ENCODE results near the gene LRP5. TPM values are rescaled to one million over a fixed set of nuclear protein-coding genes. Genes with fewer than 3 reads are reported as not detected.

The LRP5 gene
- total and polyA plus RNA-seq, 9 of the 15 experiments (the other 6 are each of a cell fraction or from before 2014, with no cell fraction given), result 0.48 to 44.2 (median 13.5) TPM

DNA sequence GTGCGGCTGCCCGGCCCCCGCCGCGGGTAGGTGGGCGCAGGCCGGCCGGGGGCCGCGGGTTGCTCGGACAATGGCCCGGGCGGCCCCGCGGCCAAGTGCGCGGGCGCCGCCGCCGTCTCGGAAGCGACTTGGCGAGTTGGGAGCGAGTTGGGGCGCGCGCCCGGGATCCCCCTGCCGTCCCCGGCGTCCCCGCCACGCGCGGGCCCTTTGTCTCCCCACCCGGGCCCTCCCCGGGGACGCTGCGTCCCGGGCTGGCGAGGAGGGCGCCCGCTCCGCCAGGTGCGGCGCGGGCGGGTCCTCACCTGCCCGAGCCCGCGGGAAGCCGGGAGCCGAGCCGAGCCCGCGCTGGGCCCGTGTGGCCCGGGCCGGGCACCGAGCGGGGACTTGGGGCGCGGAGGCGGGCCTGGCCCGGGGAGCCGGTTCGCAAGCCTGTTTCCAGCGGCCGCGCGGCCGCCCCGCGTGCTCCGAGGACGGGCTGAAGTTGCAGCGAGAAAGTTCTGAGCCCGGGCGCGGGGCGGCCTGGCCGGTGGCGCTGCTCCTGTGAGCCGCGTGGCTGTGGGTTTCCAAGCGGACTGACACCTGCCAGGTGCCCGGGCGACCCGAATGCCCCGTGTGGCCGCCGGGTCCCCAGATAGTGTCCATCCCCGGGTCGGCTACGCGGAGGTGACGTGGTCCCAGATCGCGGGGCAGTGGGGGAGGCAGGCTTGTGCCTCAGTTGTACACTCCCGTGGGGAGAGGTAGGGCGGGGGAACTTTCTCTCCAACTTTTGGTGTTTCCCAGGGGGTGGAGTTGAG, 586 bp downstream of the LRP5 start:
- no TSS peak for BruUV-seq (replicated peaks)
- CTCF ChIA-PET (ENCODE audit: low intra/inter-chr PET ratio), result interaction anchor here (0.6 kb wide), 1 partner anchor 272 kb away, joined by 3 read pairs; no protein-coding TSS in a partner anchor
- TF ChIP-seq KLF1 (tag; IDR thresholded peaks at IDR 0.05), result no peak
- TF ChIP-seq, protein P1, sequence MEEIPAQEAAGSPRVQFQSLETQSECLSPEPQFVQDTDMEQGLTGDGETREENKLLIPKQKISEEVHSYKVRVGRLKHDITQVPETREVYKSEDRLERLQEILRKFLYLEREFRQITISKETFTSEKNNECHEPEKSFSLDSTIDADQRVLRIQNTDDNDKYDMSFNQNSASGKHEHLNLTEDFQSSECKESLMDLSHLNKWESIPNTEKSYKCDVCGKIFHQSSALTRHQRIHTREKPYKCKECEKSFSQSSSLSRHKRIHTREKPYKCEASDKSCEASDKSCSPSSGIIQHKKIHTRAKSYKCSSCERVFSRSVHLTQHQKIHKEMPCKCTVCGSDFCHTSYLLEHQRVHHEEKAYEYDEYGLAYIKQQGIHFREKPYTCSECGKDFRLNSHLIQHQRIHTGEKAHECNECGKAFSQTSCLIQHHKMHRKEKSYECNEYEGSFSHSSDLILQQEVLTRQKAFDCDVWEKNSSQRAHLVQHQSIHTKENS (CRISPR knock-in tag; IDR thresholded peaks at IDR 0.05), result no peak
- TF ChIP-seq, protein P2, sequence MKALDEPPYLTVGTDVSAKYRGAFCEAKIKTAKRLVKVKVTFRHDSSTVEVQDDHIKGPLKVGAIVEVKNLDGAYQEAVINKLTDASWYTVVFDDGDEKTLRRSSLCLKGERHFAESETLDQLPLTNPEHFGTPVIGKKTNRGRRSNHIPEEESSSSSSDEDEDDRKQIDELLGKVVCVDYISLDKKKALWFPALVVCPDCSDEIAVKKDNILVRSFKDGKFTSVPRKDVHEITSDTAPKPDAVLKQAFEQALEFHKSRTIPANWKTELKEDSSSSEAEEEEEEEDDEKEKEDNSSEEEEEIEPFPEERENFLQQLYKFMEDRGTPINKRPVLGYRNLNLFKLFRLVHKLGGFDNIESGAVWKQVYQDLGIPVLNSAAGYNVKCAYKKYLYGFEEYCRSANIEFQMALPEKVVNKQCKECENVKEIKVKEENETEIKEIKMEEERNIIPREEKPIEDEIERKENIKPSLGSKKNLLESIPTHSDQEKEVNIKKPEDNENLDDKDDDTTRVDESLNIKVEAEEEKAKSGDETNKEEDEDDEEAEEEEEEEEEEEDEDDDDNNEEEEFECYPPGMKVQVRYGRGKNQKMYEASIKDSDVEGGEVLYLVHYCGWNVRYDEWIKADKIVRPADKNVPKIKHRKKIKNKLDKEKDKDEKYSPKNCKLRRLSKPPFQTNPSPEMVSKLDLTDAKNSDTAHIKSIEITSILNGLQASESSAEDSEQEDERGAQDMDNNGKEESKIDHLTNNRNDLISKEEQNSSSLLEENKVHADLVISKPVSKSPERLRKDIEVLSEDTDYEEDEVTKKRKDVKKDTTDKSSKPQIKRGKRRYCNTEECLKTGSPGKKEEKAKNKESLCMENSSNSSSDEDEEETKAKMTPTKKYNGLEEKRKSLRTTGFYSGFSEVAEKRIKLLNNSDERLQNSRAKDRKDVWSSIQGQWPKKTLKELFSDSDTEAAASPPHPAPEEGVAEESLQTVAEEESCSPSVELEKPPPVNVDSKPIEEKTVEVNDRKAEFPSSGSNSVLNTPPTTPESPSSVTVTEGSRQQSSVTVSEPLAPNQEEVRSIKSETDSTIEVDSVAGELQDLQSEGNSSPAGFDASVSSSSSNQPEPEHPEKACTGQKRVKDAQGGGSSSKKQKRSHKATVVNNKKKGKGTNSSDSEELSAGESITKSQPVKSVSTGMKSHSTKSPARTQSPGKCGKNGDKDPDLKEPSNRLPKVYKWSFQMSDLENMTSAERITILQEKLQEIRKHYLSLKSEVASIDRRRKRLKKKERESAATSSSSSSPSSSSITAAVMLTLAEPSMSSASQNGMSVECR (CRISPR knock-in tag; IDR thresholded peaks at IDR 0.05), result peak; percentile 41; the same call in 1 of the 2 replicates
- TF ChIP-seq POLR2G (IDR thresholded peaks at IDR 0.05; ENCODE audit: low read depth, low read length), result peak; percentile 65
- TF ChIP-seq ZSCAN32 (CRISPR knock-in tag; IDR thresholded peaks at IDR 0.05), result no peak
- no peak for TF ChIP-seq ZNF76 (CRISPR knock-in tag; IDR thresholded peaks at IDR 0.05; ENCODE audit: borderline replicate concordance)
- peak; percentile 61 for TF ChIP-seq PCBP1 (IDR thresholded peaks at IDR 0.05; ENCODE audit: low read depth, low read length, poor library complexity, severe bottlenecking)
- no peak for TF ChIP-seq ZNF24 (IDR thresholded peaks at IDR 0.05)
- no peak for TF ChIP-seq GTF2A2 (tag; IDR thresholded peaks at IDR 0.05)
- TF ChIP-seq FOXK2 (conservative IDR thresholded peaks at IDR 0.05 in 1 of 2, IDR thresholded peaks at IDR 0.05 in 1 of 2; ENCODE audit: low read depth in 2 of 2), result no peak
- no peak for TF ChIP-seq ZNF778 (CRISPR knock-in tag; IDR thresholded peaks at IDR 0.05)
- TF ChIP-seq NCOA1 (IDR thresholded peaks at IDR 0.05; ENCODE audit: low read depth), result no peak
- TF ChIP-seq CCNT2 (IDR thresholded peaks at IDR 0.05; ENCODE audit: borderline replicate concordance, extremely low read depth, insufficient read length, low read depth, low read length), result peak; percentile 46
- TF ChIP-seq RBFOX2 (IDR thresholded peaks at IDR 0.05; ENCODE audit: low read depth, low read length), result peak; percentile 71; the same call in 1 of the 2 replicates
- peak; percentile 8; the same call in 1 of the 2 replicates for TF ChIP-seq KAT7 (CRISPR knock-in tag; IDR thresholded peaks at IDR 0.05; ENCODE audit: borderline replicate concordance)
- peak; percentile 1; the same call in 1 of the 2 replicates for TF ChIP-seq SMAD4 (CRISPR knock-in tag; conservative IDR thresholded peaks at IDR 0.05)

More for the DNA sequence above, 586 bp downstream of the LRP5 start:
- Histone ChIP-seq H3K9me3 (replicated peaks; ENCODE audit: control insufficient read depth, insufficient read depth, low read depth, low read length) (peaks cover 1% of the 10 kb centered on the region; the same call in 1 of the 2 replicates), H3K27me3 (ENCODE audit: control insufficient read depth in 2 of 2, insufficient read depth in 2 of 2, low read length in 2 of 2) (no peaks in the 10 kb centered on the region), H3K4me1 (replicated peaks in 1 of 2; ENCODE audit: control insufficient read depth in 2 of 2, insufficient read depth in 2 of 2, low read length in 2 of 2) (peaks cover 12 to 51% of the 10 kb centered on the region in 2 experiments), H3K36me3 (ENCODE audit: control insufficient read depth, insufficient read depth, low read length) (no peaks in the 10 kb centered on the region), H2AFZ (ENCODE audit: low read depth, low read length) (peak overlapping the region; percentile 77), H3K27ac (ENCODE audit: extremely low read depth, low read depth, low read length) (peak overlapping the region; percentile 90), H3K4me3 (peak overlapping the region; percentile 82), H3K4me2 (ENCODE audit: insufficient read depth, low read length) (peak overlapping the region; percentile 88), H3K9me1 (ENCODE audit: control insufficient read depth, insufficient read depth, low read length) (peaks cover 5% of the 10 kb centered on the region), H4K20me1 (replicated peaks; ENCODE audit: control insufficient read depth, insufficient read depth, low read length) (peaks cover 10% of the 10 kb centered on the region), H3K79me2 (ENCODE audit: control insufficient read depth, insufficient read depth, low read length) (peaks cover 52% of the 10 kb centered on the region), H3K9ac (ENCODE audit: insufficient read depth in 1 of 2, low read depth in 2 of 2, low read length in 2 of 2) (peak overlapping the region; percentile 78 to 98)
- in situ Hi-C loops (cut with MboI) (no loop called here), intact Hi-C loops (cut with micrococcal nuclease) (no loop called here)
- WGBS (ENCODE audit: insufficient coverage, low coverage, missing lambda C conversion rate), result under 1% methylated on average over 64 of the region's 102 CpGs
- ATAC-seq (peak; percentile 7), FAIRE-seq (no peak), DNase-seq (ENCODE audit: extremely low read depth in 1 of 4, low spot score in 3 of 4) (peak; percentile 39 to 84 (median 66))
- POLR2A ChIA-PET, result interaction anchor here (0.5 to 1.9 kb wide), 7 partner anchors 12 to 1651 kb away, joined by 3 to 14 read pairs (median 3); partner anchors contain the start of gene C11orf24

Data from K562 (cell line).